ENCODE data around the gene NTRK3.

The NTRK3 gene

GRCh38 chr15:88209111-88209510, 47.4 kb downstream of the NTRK3 start:
- no peak for DNase-seq (ENCODE audit: low spot score)

DNA sequence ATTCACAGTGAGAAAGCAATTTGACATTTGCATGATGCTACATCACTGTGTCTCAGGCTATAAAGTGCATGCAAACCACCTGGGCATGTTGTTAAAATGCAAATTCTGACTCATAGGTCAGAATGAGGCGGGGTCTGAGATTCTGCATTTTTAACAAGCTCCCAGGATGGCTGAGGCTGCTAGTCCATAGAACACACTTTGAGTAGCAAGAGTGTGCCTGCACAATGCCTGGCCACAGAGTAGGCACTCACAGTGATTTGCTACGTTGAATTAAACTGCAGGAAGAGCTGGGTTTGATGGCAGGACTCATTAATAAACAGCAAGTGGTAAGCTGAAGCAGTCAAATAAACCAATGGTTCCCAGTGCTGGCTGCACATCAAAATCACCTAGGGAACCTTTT, 48.1 kb downstream of the NTRK3 start:
- TF ChIP-seq, protein P1, sequence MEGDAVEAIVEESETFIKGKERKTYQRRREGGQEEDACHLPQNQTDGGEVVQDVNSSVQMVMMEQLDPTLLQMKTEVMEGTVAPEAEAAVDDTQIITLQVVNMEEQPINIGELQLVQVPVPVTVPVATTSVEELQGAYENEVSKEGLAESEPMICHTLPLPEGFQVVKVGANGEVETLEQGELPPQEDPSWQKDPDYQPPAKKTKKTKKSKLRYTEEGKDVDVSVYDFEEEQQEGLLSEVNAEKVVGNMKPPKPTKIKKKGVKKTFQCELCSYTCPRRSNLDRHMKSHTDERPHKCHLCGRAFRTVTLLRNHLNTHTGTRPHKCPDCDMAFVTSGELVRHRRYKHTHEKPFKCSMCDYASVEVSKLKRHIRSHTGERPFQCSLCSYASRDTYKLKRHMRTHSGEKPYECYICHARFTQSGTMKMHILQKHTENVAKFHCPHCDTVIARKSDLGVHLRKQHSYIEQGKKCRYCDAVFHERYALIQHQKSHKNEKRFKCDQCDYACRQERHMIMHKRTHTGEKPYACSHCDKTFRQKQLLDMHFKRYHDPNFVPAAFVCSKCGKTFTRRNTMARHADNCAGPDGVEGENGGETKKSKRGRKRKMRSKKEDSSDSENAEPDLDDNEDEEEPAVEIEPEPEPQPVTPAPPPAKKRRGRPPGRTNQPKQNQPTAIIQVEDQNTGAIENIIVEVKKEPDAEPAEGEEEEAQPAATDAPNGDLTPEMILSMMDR (IDR thresholded peaks at IDR 0.05; ENCODE audit: extremely low read depth, missing control alignments), result no peak
- no peak for DNase-seq (ENCODE audit: low spot score)

More at GRCh38 chr15:88209111-88209510, 47.4 kb downstream of the NTRK3 start:
- TF ChIP-seq, protein P1 (IDR thresholded peaks at IDR 0.05; ENCODE audit: extremely low read depth, missing control alignments), result no peak

GRCh38 chr15:88207565-88207964, 49.0 kb downstream of the NTRK3 start:
- no peak for DNase-seq (ENCODE audit: low spot score)
- TF ChIP-seq, protein P1 (IDR thresholded peaks at IDR 0.05; ENCODE audit: extremely low read depth, missing control alignments), result no peak

DNA sequence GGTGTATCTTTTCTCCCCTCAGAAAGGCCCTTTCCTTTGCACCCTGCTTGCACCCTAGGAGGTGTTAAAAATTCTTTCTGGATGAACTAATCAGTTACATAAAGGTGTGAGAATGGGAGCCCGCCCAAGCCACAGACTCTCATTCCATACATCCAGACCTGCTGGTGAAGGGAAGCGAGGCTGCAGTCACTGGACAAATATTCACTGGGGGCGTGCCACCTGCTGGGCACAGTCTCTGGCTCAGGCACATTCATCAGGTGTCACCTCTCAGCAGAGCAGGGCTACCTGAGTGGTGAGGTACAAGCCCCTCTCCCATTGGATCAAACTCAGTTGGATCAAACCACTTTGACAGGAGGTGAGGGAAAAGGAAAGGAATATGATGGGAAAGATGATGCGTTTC, 52.0 kb downstream of the NTRK3 start:
- DNase-seq (ENCODE audit: low spot score), result no peak
- TF ChIP-seq, protein P1 (IDR thresholded peaks at IDR 0.05; ENCODE audit: extremely low read depth, missing control alignments), result no peak

GRCh38 chr15:88202231-88202630, 54.3 kb downstream of the NTRK3 start:
- DNase-seq (ENCODE audit: low spot score), result no peak
- TF ChIP-seq, protein P1 (IDR thresholded peaks at IDR 0.05; ENCODE audit: extremely low read depth, missing control alignments), result no peak

DNA sequence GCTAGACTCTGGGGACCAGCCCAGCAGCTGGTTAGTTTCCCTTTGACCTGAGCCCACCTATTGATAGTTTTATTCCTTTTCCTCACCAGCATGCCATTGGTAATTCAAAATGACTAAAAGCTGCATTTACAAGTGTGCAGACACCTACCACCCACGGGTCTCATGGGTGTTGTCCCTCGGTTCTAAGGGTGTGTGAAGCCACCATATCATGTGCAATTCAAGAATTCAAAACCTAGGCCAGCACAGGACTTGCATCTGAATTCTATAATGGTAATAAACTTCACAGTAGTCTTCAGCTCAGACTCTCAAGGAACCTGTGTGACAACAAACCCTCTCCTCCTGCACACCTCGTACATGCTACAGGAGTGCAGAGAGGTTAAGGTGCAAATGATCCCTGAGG, 55.3 kb downstream of the NTRK3 start:
- DNase-seq (ENCODE audit: low spot score), result no peak
- TF ChIP-seq, protein P1 (IDR thresholded peaks at IDR 0.05; ENCODE audit: extremely low read depth, missing control alignments), result no peak

- TF ChIP-seq, protein P1 (IDR thresholded peaks at IDR 0.05; ENCODE audit: extremely low read depth, missing control alignments), result no peak
- no peak for DNase-seq (ENCODE audit: low spot score)
Observed at GRCh38 chr15:88196961-88197360, 59.6 kb downstream of the NTRK3 start.
